Fibroblast of upper back skin (primary cell): ENCODE measurements around the gene BCR.
A peak's percentile ranks its signal among the peaks of the same experiment; 100 is the strongest.

Experiments used
- DNase-seq: peaks from one replicate; pipeline ENCODE4 v3.0.0-alpha.2; 2013

Gene BCR

GRCh38 chr22:23233084-23233531, 52.8 kb downstream of the BCR start:
- DNase-seq = peak; percentile 45

GRCh38 chr22:23233752-23234408, 53.6 kb downstream of the BCR start:
- DNase-seq = peak; percentile 88

GRCh38 chr22:23234409-23235161, 54.3 kb downstream of the BCR start:
- DNase-seq = no peak

DNA sequence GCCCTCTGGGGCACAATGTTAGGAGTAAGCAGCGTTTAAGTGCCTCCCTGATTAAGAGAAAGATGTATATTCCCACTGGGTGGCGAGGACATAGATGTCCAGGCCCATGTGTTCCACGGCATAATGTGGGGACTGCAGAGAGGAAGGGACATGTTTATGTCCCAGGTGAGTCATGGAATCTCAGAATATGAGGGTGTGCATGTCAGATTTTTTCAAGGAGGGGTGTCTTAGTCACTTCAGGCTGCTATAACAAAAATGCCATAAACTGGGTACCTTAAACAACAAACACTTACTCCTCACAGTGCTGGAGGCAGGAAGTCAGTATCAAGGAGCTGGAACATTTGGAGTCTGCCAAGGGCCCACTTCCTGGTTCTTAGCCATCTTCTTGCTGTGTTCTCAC, 55.1 kb downstream of the BCR start:
- DNase-seq = no peak

- no peak for DNase-seq
Measured at GRCh38 chr22:23236026-23236425, 55.7 kb downstream of the BCR start.

DNA sequence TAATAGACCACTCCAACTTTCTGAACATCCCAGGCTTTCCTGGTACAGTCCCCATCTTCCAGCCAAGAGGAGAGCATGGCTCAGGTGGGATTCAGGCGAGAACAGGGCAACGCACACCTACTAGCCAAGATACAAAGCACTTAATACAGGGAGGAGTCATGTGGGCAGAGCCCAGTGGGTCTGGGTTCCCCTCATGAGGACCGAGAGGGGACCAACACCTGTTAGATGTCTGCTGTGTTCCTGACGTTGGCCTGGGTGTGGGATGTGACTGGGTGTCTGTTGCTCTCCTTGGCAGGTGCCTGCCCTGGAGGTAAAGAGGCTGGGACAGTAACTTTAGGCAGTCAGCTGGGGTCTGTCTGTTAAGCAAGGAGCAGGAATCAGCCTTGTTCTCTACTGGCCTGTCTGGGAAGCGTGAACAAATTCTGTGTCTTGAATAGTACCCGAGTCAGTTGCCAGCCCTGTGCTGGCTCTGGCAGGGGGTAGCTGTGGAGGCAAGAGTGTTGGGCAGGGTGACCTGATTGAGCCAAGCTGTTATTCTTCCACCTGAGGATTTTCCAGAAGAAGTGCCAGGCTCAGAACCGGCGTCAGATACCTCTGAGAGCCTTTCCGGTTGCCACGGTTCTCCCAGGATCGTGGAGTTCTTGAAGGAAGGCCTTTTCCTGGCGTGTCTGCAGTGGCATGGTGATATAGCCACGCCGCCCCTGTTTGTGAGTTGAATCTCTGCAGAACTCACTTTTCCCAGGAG, 56.3 kb downstream of the BCR start:
- no peak for DNase-seq

- peak; percentile 32 for DNase-seq
Measured at GRCh38 chr22:23237201-23237798, 57.0 kb downstream of the BCR start.

GRCh38 chr22:23237841-23238240, 57.5 kb downstream of the BCR start:
- DNase-seq = no peak

- DNase-seq = no peak
Measured at GRCh38 chr22:23238707-23239106, 58.4 kb downstream of the BCR start.

DNA sequence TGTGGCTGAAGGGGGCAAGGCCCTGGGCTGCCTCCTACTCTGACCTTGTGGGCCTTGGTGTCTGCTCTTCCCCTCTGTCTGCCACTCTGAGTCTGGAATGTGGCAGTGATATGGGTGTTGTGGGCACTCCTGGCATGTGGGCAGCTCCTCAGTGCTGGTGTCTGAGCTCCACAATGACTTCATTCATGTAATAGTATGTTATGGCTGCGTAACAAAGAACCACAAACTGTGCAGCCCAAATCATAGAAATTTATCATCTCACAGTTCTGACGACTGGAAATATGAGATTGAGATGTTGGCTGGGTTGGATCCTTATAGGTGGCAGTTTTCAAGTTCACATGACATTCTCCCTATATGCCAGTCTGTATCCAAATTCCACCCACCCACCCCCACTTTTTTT, 59.1 kb downstream of the BCR start:
- no peak for DNase-seq

GRCh38 chr22:23240639-23241389, 60.5 kb downstream of the BCR start:
- no peak for DNase-seq

DNA sequence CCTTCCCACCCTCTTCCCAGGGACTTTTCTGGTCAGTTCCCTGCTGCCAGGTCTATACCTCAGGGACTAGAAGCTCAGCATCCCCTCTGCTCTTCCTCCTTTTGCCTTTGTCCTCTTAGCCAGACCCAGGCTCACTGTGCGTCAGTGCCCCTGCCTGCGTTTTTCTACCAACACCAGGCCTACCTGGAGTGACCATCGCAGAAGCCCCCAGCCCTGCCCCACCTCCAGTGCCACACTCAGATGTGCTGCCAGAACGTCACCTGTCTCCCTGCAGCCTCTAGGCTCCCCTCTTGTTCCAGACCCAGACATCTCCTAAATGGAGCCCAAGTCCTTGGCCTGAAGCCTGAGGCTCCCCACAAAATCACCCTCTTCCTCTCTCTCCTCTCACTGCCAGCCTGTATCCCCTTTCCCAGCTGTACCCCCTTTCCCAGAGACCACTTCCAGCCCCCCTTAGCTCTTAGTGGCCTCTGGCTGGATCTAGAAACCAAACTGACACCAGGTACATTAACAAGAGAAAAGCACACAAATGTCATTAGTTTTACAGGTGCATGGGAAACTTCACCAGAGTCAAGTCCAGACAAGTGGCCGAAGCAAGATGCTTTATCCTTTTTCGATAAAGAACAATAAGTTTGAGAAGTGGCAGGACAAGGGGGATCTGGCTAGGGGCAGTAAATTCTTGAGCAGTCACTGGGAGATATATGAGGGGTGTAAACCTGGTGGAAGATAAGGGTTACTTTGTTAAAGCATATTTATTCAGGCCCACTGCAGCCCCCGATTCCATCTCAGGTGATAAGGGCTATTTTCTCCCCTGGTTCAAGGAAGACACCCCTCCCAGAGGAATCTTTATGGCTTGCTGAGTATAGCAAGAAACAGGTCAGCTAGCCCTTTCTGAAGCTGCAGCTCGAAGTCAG, 61.5 kb downstream of the BCR start:
- no peak for DNase-seq

DNA sequence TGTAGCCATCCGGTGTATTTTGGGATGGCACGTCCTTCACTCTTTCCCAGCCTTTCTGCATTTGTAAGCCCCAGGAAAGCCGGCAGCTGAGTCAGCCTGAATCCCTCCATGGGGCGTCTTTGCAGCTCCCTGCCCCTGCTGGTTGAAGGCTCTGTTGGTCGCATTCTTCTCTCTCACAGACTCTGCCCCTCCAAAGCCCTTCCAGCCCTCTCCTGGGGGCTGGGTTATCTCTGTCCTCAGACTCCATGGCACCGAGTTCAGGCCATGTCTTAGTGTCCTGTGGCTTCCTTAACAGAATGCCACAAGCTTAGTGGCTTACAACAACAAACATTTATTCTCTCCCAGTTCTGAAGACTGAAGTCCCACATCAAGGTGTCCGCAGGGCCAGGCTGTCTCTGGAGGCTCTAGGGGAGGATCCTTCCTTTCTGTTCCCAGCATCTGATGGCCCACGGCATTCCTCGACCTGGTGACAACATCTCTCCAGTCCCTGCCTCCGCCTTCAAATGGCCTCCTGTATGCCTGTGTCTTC, 62.2 kb downstream of the BCR start:
- DNase-seq = peak; percentile 48

DNA sequence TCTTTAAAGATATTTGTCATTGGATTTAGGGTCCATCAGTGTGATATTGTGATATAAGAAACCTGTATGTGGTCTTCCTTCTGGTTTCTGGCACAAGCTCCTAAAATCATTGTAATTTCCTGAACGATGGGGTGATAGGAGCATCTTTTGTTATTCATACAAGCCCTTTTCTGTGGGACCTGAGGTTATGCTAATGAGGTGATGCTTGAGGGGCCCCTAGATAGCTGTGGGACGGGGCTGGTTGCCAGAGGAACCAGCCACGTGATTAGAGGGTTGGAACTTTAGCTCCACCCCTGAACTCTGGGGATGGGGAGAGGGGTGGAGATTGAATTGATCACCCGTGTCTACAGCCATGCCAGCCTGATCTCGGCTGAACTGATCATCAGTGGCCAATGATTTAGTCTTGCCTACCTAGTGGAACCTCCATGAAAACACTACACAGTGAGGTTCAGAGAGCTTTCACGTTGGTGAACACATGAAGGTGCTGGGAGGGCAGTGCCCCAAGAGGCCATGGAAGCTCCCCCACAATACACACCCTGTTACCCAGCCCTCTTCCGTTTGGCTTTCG, 62.8 kb downstream of the BCR start:
- DNase-seq = no peak

DNA sequence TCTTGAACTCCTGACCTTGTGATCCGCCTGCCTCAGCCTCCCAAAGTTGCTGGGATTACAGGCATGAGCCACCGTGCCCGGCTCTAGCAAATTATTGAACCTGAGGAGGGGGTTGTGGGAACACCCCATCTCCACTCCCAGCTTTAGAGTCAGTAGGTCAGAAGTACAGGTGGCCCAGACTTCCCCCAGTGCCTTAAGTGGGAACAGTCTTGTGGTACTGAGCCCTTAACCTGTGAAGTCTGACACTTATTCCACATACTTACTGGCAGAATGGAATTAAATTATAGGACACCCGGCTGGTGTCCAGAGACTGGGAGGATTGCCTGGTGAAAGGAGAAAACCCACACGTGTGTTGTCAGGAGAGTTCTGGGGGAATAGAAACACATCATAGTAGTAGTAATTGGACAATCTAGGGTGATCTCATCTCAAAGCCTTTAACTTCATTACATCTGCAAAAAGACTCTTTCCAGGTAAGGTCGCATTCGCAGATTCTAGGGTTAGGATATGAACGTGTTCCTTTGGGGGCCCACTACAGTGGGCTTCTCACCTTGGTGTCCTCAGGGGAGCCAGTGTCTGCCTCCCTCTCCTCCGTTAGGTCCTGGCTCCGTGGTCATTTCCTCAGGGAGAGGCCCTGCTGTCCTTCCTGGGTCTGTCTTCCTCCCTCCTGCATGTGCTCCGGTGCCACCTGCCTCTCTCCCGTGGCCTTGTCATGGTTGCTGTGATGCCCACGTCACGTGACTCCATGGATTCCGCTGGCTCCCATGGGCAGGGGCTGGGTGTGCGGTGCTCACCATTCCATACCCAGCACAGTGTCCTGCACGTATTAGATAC, 63.8 kb downstream of the BCR start:
- DNase-seq = no peak

GRCh38 chr22:23244690-23245044, 64.4 kb downstream of the BCR start:
- no peak for DNase-seq

DNA sequence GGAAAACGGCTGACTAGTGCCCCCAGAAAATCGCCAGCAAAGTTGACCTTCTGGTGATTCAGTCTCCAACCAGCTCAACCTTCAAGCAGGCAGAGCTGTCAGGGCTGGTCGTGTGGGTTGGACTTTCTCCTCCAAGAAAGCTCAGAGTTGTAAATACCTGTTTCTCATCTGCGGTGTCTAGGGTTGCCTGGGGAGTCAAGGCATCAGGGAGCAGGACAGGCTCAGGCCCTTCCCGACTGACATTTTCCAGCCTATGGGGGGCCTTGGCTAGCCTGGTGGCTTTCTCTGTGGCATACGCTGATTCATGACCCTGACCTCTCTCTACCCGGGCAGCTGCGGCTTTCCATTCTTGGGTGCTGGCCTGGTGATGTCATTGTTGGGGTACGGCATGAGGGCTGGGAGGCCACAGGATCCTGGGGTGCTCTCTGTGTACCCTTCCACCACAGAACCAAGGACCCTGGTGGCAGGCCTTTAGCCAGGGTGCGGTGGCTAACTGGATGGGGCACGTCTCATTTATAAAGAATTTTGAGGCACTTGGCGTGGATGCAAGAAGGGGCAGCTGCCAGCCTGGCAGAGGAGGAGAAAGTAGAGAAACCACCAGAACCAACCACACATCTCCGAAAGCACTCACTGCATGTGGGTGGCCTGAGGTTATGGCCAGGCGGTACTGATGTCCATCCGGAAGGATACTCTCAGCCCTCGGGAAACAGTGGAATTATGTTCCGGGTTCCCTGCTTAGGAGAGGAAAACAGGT, 64.9 kb downstream of the BCR start:
- DNase-seq = no peak

DNA sequence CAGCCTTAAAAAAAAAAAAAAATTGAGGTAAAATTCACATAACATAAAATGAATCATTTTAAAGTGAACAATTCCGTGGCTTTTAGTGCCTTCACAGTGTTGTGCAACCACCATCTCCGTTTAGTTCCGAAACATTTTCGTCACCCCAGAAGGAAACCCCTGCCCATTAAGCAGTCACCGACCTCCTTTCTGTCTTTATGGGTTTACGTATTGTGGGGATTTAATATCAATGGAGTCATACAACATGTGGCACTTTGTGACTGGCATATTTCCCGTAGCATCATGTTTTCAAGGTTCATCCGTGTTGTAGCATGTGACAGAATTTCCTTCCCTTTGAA, 65.5 kb downstream of the BCR start:
- DNase-seq = no peak

DNA sequence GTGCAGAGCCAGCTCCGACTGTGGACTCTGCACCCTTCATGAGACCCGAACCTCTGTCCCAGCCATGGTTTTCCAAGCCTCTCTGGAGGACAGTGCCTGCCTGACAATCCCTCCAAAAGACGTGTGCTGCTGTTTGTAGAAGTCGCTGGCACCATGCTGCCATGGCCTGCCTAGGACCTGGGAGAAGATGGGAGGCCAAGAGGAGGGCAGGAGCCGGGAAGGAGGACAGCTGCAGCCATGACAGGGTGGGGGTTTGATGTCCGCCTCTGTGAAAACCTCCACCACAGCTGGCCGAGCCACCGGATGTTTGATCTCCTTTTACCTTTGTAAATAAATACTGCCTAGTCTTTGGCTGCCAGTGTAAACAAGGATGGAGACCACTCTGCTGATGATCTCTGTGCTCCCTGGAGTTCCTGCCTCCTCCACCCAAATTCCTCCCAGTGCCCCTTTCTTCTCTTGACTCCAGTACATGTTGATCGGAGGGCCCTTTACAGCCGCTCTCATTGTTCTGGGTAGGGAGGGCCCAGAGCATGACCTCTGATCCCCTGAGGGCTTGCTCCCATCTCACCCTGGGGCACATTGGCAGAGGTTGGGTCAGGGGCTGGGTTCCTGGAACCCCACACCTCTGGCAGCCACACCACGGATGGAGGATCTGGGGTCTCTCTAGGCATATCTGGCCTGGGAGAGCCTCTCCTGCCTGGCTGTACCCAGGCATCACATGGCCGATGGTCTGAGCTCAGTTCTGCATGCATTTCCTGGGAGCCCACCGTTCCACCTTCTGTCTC, 66.9 kb downstream of the BCR start:
- no peak for DNase-seq
